ENCODE data around the gene SLC39A10. TPM values are rescaled to one million over a fixed set of nuclear protein-coding genes. Genes with fewer than 3 reads are reported as not detected.
"Not testable (repeated sequence)": the region's sequence is repeated elsewhere in the genome, so short reads cannot be mapped to it uniquely, and the experiment has no call there.

SLC39A10 gene
- total RNA-seq, 1 donor from 2014 or later, result 46.6 TPM

DNA sequence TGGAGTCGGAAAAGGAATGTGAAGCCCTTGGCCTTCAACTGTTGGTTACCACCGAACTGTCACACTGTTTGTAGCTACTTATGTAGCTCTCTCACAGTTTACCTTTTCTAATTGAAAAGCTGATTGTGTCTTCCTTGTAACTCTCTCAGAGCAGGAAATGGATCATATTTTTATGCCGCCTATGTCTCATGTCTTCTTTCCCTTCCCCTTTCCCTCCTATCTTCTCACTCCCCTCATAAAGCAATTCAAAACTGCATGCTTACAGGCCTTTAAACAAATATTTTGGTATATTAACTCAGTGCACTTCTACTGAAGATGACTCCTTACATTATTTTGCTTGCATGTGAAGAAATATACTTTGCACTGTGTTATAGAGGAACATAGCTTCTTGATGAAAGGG lies 6.0 kb downstream of the SLC39A10 start:
- DNase-seq (ENCODE audit: low read depth), result no peak
- no peak overlapping the region for H3K4me3 ChIP-seq (ENCODE audit: low read depth, low read length)
- no peaks in the 10 kb centered on the region for H3K27me3 ChIP-seq (ENCODE audit: control insufficient read depth, insufficient read depth, low read length)
- H3K36me3 ChIP-seq (ENCODE audit: control insufficient read depth, insufficient read depth, low read length), result no peaks in the 10 kb centered on the region
- no peak for TF ChIP-seq CTCF (IDR thresholded peaks at IDR 0.05; ENCODE audit: insufficient read depth, low read length, poor library complexity, severe bottlenecking)

DNA sequence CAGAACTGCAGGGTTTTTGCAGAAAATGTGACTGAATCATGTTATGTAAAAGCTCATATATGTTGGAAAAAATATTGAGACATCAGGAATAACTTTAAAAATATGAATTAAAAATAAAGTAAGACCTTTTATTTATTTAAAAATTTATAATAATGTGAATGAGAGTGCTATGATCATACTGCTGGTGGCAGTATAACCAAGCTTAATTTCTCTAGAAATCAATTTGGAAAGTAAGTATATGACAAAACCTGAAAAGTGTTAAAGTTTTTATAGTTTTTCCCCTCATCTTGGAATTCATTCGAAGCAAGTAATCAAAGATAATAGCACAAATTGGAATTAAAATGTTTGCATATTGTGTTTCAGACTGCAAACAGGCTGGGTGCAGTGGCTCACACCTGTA lies 7.5 kb downstream of the SLC39A10 start:
- Histone ChIP-seq H3K4me3 (ENCODE audit: low read depth, low read length) (no peak overlapping the region), H3K36me3 (ENCODE audit: control insufficient read depth, insufficient read depth, low read length) (no peaks in the 10 kb centered on the region), H3K27me3 (ENCODE audit: control insufficient read depth, insufficient read depth, low read length) (no peaks in the 10 kb centered on the region)
- no peak for TF ChIP-seq CTCF (IDR thresholded peaks at IDR 0.05; ENCODE audit: insufficient read depth, low read length, poor library complexity, severe bottlenecking)
- no peak for DNase-seq (ENCODE audit: low read depth)

GRCh38 chr2:195665153-195665552 lies 8.1 kb downstream of the SLC39A10 start:
- not testable (repeated sequence) for H3K36me3 ChIP-seq (ENCODE audit: control insufficient read depth, insufficient read depth, low read length); DNase-seq (ENCODE audit: low read depth); H3K27me3 ChIP-seq (ENCODE audit: control insufficient read depth, insufficient read depth, low read length); H3K4me3 ChIP-seq (ENCODE audit: low read depth, low read length)

DNA sequence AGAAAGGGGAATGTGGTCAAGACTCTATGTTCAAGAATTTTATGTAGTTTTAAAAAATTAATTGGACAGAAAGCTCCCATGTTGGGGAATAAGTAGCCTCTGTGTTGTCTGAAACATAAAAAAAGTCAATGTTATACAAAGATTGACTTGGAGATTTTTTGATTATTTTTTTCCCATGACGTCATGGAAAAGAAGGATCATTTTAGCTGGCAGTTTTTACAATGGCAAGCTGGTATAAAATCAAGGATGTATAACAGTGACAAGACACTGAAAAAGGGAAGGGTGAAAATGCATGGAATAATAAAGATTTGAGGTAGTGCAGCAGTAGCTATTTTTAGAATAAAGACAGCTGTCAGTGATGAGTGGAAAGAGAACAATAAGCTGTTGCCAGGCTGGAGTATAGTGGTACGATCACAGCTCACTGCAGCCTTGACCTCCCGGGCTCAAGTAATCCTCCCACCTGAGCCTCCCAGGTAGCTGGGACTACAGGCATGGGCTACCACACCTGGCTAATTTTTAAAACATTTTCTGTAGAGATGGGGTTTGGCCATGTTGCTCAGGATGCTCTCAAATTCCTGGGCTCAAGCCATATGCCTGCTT lies 9.2 kb downstream of the SLC39A10 start:
- no peak overlapping the region for H3K4me3 ChIP-seq (ENCODE audit: low read depth, low read length)
- no peak for DNase-seq (ENCODE audit: low read depth)
- no peaks in the 10 kb centered on the region for H3K27me3 ChIP-seq (ENCODE audit: control insufficient read depth, insufficient read depth, low read length)
- H3K36me3 ChIP-seq (ENCODE audit: control insufficient read depth, insufficient read depth, low read length), result no peaks in the 10 kb centered on the region
- TF ChIP-seq CTCF (IDR thresholded peaks at IDR 0.05; ENCODE audit: insufficient read depth, low read length, poor library complexity, severe bottlenecking), result no peak

DNA sequence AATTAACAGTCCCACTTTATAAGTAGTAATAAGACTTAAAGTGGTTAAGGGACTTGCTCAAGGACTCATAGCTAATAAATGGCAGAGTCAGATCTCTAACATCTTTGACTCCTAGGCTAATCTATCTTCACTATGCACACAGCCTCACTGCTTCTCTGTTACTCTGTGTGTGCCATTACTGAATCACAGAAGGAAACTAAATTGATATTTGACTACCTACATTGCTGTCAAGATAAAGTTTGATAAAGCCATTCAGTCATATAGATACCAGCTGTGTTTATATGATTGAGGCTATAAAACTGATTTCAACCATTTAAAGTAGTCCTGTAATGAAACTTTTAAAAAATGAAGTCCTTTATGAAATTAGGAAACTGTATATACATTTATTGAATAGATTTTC lies 10.9 kb downstream of the SLC39A10 start:
- no peaks in the 10 kb centered on the region for H3K27me3 ChIP-seq (ENCODE audit: control insufficient read depth, insufficient read depth, low read length)
- no peak overlapping the region for H3K4me3 ChIP-seq (ENCODE audit: low read depth, low read length)
- no peak for TF ChIP-seq CTCF (IDR thresholded peaks at IDR 0.05; ENCODE audit: insufficient read depth, low read length, poor library complexity, severe bottlenecking)
- no peaks in the 10 kb centered on the region for H3K36me3 ChIP-seq (ENCODE audit: control insufficient read depth, insufficient read depth, low read length)
- no peak for DNase-seq (ENCODE audit: low read depth)

GRCh38 chr2:195670191-195670590 lies 13.2 kb downstream of the SLC39A10 start:
- no peak for TF ChIP-seq CTCF (IDR thresholded peaks at IDR 0.05; ENCODE audit: insufficient read depth, low read length, poor library complexity, severe bottlenecking)
- Histone ChIP-seq H3K36me3 (ENCODE audit: control insufficient read depth, insufficient read depth, low read length) (no peaks in the 10 kb centered on the region), H3K27me3 (ENCODE audit: control insufficient read depth, insufficient read depth, low read length) (no peaks in the 10 kb centered on the region), H3K4me3 (ENCODE audit: low read depth, low read length) (no peak overlapping the region)
- no peak for DNase-seq (ENCODE audit: low read depth)

All from kidney epithelial cell (primary cell).